ENCODE results near the gene GLRA1.

GLRA1 gene

DNA sequence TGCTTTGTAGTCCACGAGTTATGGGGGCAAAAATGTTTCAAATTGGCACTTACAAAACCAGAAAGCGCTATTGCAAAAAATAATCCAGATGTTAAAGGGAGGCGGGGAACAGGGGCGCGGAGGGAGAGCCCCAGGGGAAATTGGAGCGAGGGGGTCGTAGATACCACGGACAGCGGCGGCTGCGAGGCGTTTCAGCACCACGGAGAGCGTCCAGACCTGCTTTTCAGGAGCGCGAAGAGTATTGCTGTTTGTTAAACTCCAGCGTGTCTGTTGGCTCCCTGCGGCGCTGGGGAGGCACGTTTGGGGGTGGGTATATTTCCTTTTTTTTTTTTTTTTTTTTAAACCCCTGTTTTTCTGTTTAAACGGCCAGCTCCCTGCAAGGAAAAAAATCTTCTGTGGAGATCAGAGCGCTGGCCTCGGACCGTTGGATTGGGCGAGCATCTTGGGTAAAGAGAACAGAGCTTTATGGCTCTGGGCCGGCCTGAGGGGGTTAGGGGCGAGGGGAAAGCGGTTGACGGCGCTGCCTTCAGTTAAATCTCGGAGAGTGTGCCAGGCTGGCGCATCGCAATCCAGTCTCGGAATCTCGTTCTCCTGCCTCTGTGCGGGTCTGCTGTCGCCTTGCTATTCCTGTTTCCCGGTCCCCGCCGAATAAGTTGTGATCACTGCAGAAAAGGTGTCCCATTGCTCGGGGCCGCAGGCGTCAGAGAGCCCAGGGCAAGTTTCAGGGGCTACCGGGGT is at the start of gene GLRA1:
Gene GLRA1 (minus strand): TSS at position 288 of the 738 bp plus-strand sequence. CDS start 302 bp downstream, outside the sequence.
- no peak for DNase-seq (ENCODE audit: extremely low read depth, low read depth)
- TF ChIP-seq, protein P1, sequence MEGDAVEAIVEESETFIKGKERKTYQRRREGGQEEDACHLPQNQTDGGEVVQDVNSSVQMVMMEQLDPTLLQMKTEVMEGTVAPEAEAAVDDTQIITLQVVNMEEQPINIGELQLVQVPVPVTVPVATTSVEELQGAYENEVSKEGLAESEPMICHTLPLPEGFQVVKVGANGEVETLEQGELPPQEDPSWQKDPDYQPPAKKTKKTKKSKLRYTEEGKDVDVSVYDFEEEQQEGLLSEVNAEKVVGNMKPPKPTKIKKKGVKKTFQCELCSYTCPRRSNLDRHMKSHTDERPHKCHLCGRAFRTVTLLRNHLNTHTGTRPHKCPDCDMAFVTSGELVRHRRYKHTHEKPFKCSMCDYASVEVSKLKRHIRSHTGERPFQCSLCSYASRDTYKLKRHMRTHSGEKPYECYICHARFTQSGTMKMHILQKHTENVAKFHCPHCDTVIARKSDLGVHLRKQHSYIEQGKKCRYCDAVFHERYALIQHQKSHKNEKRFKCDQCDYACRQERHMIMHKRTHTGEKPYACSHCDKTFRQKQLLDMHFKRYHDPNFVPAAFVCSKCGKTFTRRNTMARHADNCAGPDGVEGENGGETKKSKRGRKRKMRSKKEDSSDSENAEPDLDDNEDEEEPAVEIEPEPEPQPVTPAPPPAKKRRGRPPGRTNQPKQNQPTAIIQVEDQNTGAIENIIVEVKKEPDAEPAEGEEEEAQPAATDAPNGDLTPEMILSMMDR (IDR thresholded peaks at IDR 0.05; ENCODE audit: low read depth, low read length): no peak

DNA sequence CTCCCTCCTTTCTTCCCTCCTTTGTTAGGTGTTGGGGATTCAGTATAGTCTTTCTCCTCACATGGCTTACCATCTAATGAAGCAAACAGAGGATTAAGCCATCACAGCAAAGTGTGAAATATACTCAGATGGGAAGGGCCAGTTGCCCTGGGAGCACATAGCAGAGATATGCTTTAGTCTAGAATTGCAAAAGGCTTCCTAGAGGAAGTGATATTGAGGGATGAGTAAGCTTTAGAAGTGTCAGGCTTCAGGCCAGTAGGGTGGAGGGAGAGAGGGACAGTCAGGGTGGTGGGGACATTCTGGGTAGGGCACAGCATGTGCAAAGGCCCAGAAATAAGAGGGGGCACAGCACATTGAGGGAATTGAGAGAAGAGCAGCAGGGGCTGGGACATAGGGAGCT is 46.2 kb upstream of the GLRA1 start:
- TF ChIP-seq, protein P1 (IDR thresholded peaks at IDR 0.05; ENCODE audit: low read depth, low read length): no peak
- no peak for DNase-seq (ENCODE audit: extremely low read depth, low read depth)

DNA sequence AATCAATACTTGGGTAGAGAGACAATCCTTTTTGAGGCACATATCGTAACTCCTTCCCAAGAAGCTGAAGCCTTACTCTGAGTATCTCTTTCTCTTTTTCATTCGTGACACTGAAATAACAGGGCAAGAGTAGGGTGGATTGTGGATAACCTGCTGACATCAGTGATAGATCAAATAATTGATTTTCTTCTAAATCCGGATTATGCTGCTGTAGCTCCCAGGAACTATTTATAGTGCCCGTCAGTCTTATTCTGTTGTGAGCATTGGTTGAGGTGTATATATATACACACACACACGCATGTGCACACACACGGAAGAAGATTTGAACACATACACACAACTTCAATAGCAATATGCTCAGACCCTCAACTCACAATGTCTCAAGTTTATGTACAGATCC is 43.2 kb upstream of the GLRA1 start:
- TF ChIP-seq, protein P1 (IDR thresholded peaks at IDR 0.05; ENCODE audit: low read depth, low read length): no peak

DNA sequence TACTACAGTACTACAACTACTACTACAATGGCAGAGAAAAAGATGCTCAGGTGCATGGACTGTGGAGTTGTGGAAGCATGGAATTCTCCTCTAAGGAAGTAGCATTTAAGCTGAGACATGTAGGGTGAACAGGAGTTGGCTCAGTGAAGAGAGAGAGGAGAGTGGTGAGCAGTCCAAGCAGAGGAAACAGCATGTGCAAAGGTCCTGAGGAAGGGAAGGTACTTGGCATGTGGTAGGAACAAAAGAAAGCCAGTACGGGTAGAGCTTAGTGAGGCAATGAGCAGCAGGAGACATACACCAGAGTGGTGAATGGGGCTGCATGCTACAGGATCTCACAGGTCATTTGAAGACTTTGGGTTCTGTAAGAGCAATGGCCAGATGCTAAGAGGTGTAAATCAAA is 41.4 kb upstream of the GLRA1 start:
- TF ChIP-seq, protein P1 (IDR thresholded peaks at IDR 0.05; ENCODE audit: low read depth, low read length): no peak
- no peak for DNase-seq (ENCODE audit: extremely low read depth, low read depth)

More for the DNA sequence above, 43.2 kb upstream of the GLRA1 start:
- no peak for DNase-seq (ENCODE audit: extremely low read depth, low read depth)

DNA sequence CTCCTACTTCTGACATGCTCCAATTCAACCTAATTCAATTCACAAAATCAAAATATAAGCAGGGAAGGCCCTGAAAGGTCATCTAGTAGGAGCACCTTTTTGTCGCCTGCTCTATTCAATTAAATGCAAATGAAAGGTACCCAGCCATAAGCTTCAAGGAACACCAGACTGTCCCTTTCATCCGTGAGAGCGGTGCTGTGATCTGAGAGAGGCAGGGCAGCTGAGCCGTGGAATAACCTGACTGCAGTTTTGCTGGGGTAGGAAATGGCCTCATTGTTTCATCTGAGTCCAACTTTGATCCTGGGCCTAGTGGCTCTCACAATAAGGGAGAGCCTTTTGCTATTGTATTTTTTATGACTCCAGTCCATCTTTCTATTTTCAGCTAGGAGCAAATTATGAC is 39.8 kb upstream of the GLRA1 start:
- DNase-seq (ENCODE audit: extremely low read depth, low read depth): no peak
- TF ChIP-seq, protein P1 (IDR thresholded peaks at IDR 0.05; ENCODE audit: low read depth, low read length): no peak

DNA sequence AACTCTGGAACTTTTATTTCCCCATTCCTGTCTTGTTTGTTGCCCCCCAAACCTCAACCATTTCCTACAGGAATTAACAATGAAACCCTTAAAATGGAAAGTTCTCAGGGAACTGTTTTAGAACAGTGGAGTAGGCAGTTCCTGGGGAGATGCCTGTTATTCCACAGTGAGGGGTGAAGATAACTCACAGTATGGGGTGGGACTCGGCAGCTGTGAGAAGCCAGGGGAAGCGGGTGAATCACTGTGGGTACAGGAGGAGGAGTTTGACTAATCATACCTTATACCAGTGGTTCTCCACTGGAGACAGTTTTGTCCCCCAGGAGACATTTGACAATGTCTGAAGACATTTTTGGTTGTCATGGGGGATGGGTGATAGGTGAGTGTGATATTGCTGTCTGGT is 36.9 kb upstream of the GLRA1 start:
- TF ChIP-seq, protein P1 (IDR thresholded peaks at IDR 0.05; ENCODE audit: low read depth, low read length): no peak
- no peak for DNase-seq (ENCODE audit: extremely low read depth, low read depth)

DNA sequence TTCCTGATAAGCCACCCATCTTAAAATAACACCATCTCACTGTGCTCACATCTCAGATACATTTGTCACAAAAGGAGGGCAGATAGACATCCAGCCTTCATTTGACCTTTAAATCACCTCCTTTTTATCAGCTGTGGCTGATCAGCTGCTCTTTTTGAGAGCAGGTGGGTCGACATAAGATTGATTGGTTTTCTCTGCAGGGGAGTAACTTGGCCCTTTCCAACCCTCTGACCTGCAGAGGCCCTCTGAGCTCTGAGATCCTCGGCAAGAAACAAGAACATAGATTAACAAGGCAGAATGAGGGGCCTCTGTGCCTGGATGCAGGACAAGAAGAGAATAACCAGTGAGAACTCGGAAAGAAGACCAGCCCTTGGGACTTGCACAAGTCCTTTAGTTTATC is 33.5 kb upstream of the GLRA1 start:
- TF ChIP-seq, protein P1 (IDR thresholded peaks at IDR 0.05; ENCODE audit: low read depth, low read length): no peak
- DNase-seq (ENCODE audit: extremely low read depth, low read depth): no peak

All from AG09319 (cell line).